Measurements from ENCODE around the gene ROBO3.

ROBO3 gene

DNA sequence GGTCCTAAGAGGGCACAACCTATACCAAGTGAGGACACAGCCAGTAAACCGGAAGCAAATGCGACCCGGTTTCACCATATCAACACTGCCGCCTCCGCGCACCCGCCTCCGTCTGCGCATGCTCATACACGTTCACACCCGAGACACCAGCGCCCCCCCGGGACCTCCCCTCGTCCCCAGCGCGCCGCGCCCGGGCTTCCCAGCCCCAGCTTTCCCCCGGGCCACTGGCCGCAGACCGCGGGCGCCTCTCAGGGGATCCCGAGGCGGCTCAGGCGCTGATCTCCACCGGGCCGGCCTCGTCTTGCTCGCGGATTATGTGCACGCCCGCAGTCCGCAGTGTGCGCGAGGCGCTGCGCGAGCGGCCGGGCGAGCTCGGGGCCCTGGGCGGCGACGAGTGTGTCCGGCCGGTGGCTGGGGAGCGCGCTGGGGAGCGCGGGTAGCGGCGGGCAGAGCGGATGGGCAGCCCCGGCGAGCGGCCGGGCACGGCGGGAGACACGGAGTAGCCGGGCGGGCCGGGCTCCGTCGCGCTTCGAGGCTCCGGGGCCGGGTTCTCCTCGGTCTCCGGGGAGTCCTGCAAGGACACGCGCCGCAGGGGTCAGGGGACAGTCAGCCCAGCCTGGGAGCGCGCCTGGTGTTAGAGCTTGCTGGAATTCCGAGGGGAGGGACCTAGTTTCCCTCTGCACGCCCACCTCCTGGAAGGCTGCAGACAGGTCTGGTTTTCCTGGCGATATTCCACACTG is 55.8 kb downstream of the ROBO3 start:
- H3K79me2 ChIP-seq (ENCODE audit: insufficient read depth, low read length) = no peaks in the 10 kb centered on the region
- no peaks in the 10 kb centered on the region for H3F3A ChIP-seq (ENCODE audit: low read depth)
- H2AFZ ChIP-seq (ENCODE audit: low read length) = no peak overlapping the region
- no peak overlapping the region for H3K4me2 ChIP-seq (ENCODE audit: low read depth, low read length, poor library complexity, severe bottlenecking)
- H3K9me3 ChIP-seq (ENCODE audit: insufficient read depth, low read depth, low read length) = no peaks in the 10 kb centered on the region
- no peaks in the 10 kb centered on the region for H4K20me1 ChIP-seq (ENCODE audit: insufficient read depth, low read length, poor library complexity, severe bottlenecking)
- no peaks in the 10 kb centered on the region for H3K9me2 ChIP-seq (replicated peaks; ENCODE audit: low read depth, low read length)
- H3K4me1 ChIP-seq (ENCODE audit: insufficient read depth, low read length, poor library complexity, severe bottlenecking) = peaks cover 15% of the 10 kb centered on the region
- no peak overlapping the region for H3K9ac ChIP-seq (ENCODE audit: low read depth, low read length, poor library complexity, severe bottlenecking)
- H3K4me3 ChIP-seq (ENCODE audit: low read length, poor library complexity, severe bottlenecking) = no peak overlapping the region
- no peaks in the 10 kb centered on the region for H3K36me3 ChIP-seq (ENCODE audit: insufficient read depth, low read length)
- no peak for TF ChIP-seq EZH2phosphoT487 (IDR thresholded peaks at IDR 0.05; ENCODE audit: borderline replicate concordance)
- TF ChIP-seq, protein P1, sequence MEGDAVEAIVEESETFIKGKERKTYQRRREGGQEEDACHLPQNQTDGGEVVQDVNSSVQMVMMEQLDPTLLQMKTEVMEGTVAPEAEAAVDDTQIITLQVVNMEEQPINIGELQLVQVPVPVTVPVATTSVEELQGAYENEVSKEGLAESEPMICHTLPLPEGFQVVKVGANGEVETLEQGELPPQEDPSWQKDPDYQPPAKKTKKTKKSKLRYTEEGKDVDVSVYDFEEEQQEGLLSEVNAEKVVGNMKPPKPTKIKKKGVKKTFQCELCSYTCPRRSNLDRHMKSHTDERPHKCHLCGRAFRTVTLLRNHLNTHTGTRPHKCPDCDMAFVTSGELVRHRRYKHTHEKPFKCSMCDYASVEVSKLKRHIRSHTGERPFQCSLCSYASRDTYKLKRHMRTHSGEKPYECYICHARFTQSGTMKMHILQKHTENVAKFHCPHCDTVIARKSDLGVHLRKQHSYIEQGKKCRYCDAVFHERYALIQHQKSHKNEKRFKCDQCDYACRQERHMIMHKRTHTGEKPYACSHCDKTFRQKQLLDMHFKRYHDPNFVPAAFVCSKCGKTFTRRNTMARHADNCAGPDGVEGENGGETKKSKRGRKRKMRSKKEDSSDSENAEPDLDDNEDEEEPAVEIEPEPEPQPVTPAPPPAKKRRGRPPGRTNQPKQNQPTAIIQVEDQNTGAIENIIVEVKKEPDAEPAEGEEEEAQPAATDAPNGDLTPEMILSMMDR (conservative IDR thresholded peaks at IDR 0.05; ENCODE audit: low read length) = no peak
- H3K27me3 ChIP-seq (ENCODE audit: insufficient read depth, low read length, poor library complexity, severe bottlenecking) = no peaks in the 10 kb centered on the region

DNA sequence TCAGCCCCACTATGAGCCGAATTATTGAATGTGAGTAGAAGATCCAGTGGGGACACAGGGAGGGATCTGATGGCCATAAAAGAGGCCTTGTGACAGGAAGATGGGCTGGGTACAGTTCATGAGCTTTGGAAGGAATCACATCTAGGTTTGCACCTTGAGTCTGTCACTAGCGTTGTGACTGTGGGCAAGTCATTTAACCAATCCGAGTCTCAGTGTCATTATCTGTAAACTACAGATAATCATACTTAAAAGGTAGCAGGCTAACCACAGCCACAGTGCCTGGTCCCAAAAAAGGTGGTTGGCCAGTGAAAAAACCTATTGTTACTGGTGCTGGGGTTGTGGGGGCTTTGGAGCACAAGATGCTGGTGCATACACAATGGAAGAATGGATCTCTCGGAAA is 57.6 kb downstream of the ROBO3 start:
- H3K36me3 ChIP-seq (ENCODE audit: insufficient read depth, low read length) = no peaks in the 10 kb centered on the region
- no peak overlapping the region for H2AFZ ChIP-seq (ENCODE audit: low read length)
- H3K4me1 ChIP-seq (ENCODE audit: insufficient read depth, low read length, poor library complexity, severe bottlenecking) = peaks cover 15% of the 10 kb centered on the region
- H3K9ac ChIP-seq (ENCODE audit: low read depth, low read length, poor library complexity, severe bottlenecking) = no peak overlapping the region
- no peaks in the 10 kb centered on the region for H3K9me2 ChIP-seq (replicated peaks; ENCODE audit: low read depth, low read length)
- TF ChIP-seq, protein P1 (conservative IDR thresholded peaks at IDR 0.05; ENCODE audit: low read length) = no peak
- no peak for TF ChIP-seq EZH2phosphoT487 (IDR thresholded peaks at IDR 0.05; ENCODE audit: borderline replicate concordance)
- H3K4me3 ChIP-seq (ENCODE audit: low read length, poor library complexity, severe bottlenecking) = peak overlapping the region; percentile 5
- H3F3A ChIP-seq (ENCODE audit: low read depth) = no peaks in the 10 kb centered on the region
- peak overlapping the region; percentile 36 for H3K4me2 ChIP-seq (ENCODE audit: low read depth, low read length, poor library complexity, severe bottlenecking)
- no peaks in the 10 kb centered on the region for H3K9me3 ChIP-seq (ENCODE audit: insufficient read depth, low read depth, low read length)
- H3K79me2 ChIP-seq (ENCODE audit: insufficient read depth, low read length) = no peaks in the 10 kb centered on the region
- H4K20me1 ChIP-seq (ENCODE audit: insufficient read depth, low read length, poor library complexity, severe bottlenecking) = no peaks in the 10 kb centered on the region
- H3K27me3 ChIP-seq (ENCODE audit: insufficient read depth, low read length, poor library complexity, severe bottlenecking) = no peaks in the 10 kb centered on the region

DNA sequence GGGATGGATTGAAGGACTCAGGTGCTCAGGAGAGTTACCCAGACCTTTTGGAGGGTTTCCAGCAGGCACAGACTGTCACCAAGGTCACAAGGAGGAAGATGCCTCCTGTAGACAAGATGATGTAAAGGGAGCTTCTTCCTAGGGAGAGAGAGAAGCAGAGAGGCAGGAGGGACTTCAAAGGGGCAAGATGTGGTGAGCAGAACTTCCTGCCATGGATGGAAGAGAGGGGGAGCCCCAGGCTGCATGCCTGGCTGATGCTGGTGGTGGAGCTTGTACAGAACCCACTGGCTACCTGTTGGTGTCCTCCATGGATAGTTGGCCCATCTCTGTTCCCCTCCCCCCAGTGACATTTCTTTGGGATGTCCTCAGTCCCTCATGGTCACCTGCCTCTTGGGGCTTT is 58.1 kb downstream of the ROBO3 start:
- Histone ChIP-seq H4K20me1 (ENCODE audit: insufficient read depth, low read length, poor library complexity, severe bottlenecking) (no peaks in the 10 kb centered on the region), H3K4me2 (ENCODE audit: low read depth, low read length, poor library complexity, severe bottlenecking) (peak overlapping the region; percentile 36), H3K4me3 (ENCODE audit: low read length, poor library complexity, severe bottlenecking) (peak overlapping the region; percentile 5), H3K36me3 (ENCODE audit: insufficient read depth, low read length) (no peaks in the 10 kb centered on the region), H3K9me3 (ENCODE audit: insufficient read depth, low read depth, low read length) (no peaks in the 10 kb centered on the region), H3K4me1 (ENCODE audit: insufficient read depth, low read length, poor library complexity, severe bottlenecking) (peaks cover 15% of the 10 kb centered on the region), H3K9me2 (replicated peaks; ENCODE audit: low read depth, low read length) (no peaks in the 10 kb centered on the region), H3K79me2 (ENCODE audit: insufficient read depth, low read length) (no peaks in the 10 kb centered on the region), H3F3A (ENCODE audit: low read depth) (no peaks in the 10 kb centered on the region), H3K27me3 (ENCODE audit: insufficient read depth, low read length, poor library complexity, severe bottlenecking) (no peaks in the 10 kb centered on the region), H3K9ac (ENCODE audit: low read depth, low read length, poor library complexity, severe bottlenecking) (no peak overlapping the region), H2AFZ (ENCODE audit: low read length) (0 out of 2 replicates have a peak overlapping the region, but pooled peaks have one; percentile 15)
- TF ChIP-seq, protein P1 (conservative IDR thresholded peaks at IDR 0.05; ENCODE audit: low read length) = peak; percentile 26; the same call in 1 of the 2 replicates
- TF ChIP-seq EZH2phosphoT487 (IDR thresholded peaks at IDR 0.05; ENCODE audit: borderline replicate concordance) = no peak
